ENCODE measurements around the gene SLCO1A2.
A peak's percentile ranks its signal among the peaks of the same experiment; 100 is the strongest.

SLCO1A2 gene

GRCh38 chr12:21300632-21301031 lies 34.1 kb downstream of the SLCO1A2 start:
- TF ChIP-seq CTCF (conservative IDR thresholded peaks at IDR 0.05; ENCODE audit: control insufficient read depth, insufficient read depth, low read depth, low read length): no peak
- DNase-seq (ENCODE audit: low read depth): no peak
- no peak overlapping the region for H3K4me3 ChIP-seq (ENCODE audit: control insufficient read depth, low read depth, low read length)

GRCh38 chr12:21296751-21297406 lies 37.8 kb downstream of the SLCO1A2 start:
- peak; percentile 65 for TF ChIP-seq CTCF (conservative IDR thresholded peaks at IDR 0.05; ENCODE audit: control insufficient read depth, insufficient read depth, low read depth, low read length)
- DNase-seq (ENCODE audit: low read depth): peak; percentile 19
- H3K4me3 ChIP-seq (ENCODE audit: control insufficient read depth, low read depth, low read length): no peak overlapping the region

- no peak for TF ChIP-seq CTCF (conservative IDR thresholded peaks at IDR 0.05; ENCODE audit: control insufficient read depth, insufficient read depth, low read depth, low read length)
- no peak for DNase-seq (ENCODE audit: low read depth)
- H3K4me3 ChIP-seq (ENCODE audit: control insufficient read depth, low read depth, low read length): no peak overlapping the region
Observed at GRCh38 chr12:21296348-21296747, 38.4 kb downstream of the SLCO1A2 start.

- no peak for TF ChIP-seq CTCF (conservative IDR thresholded peaks at IDR 0.05; ENCODE audit: control insufficient read depth, insufficient read depth, low read depth, low read length)
- no peak overlapping the region for H3K4me3 ChIP-seq (ENCODE audit: control insufficient read depth, low read depth, low read length)
Observed at GRCh38 chr12:21294176-21294575, 40.5 kb downstream of the SLCO1A2 start.

GRCh38 chr12:21292111-21292510 lies 42.6 kb downstream of the SLCO1A2 start:
- no peak overlapping the region for H3K4me3 ChIP-seq (ENCODE audit: control insufficient read depth, low read depth, low read length)
- TF ChIP-seq CTCF (conservative IDR thresholded peaks at IDR 0.05; ENCODE audit: control insufficient read depth, insufficient read depth, low read depth, low read length): no peak
- DNase-seq (ENCODE audit: low read depth): no peak

More at GRCh38 chr12:21294176-21294575, 40.5 kb downstream of the SLCO1A2 start:
- DNase-seq (ENCODE audit: low read depth): no peak

GRCh38 chr12:21289698-21290097 lies 45.0 kb downstream of the SLCO1A2 start:
- TF ChIP-seq CTCF (conservative IDR thresholded peaks at IDR 0.05; ENCODE audit: control insufficient read depth, insufficient read depth, low read depth, low read length): no peak
- H3K4me3 ChIP-seq (ENCODE audit: control insufficient read depth, low read depth, low read length): no peak overlapping the region
- DNase-seq (ENCODE audit: low read depth): no peak

GRCh38 chr12:21276826-21277225 lies 57.9 kb downstream of the SLCO1A2 start:
- DNase-seq (ENCODE audit: low read depth): no peak
- no peak for TF ChIP-seq CTCF (conservative IDR thresholded peaks at IDR 0.05; ENCODE audit: control insufficient read depth, insufficient read depth, low read depth, low read length)
- no peak overlapping the region for H3K4me3 ChIP-seq (ENCODE audit: control insufficient read depth, low read depth, low read length)
